ENCODE results near the gene ASPG.

ASPG gene

DNA sequence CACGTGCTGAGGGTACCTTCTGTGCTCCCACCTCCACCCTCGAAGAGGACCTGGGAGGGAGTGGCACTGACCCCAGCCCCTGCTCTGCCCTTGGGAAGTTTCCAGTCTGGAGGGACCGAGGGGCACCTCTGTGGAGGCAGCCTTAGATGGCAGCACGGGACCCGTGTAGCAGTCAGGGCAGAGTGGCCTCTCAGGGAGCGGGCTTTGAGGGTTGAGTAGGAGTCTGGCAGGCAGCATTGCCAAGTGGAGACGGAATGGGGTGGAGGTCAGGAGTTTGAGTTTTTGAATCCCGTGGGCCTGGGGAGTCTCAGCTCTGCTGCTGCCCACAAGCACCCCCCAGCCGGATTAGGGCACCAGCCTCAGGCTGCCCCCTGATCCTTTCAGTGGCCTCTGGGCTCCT lies 74.5 kb downstream of the ASPG start:
- no peak overlapping the region for H3K4me3 ChIP-seq (ENCODE audit: low read depth, low read length)
- no peak for DNase-seq
- H3K27ac ChIP-seq, result no peak overlapping the region
- H3K36me3 ChIP-seq (replicated peaks), result no peaks in the 10 kb centered on the region
- no peak for TF ChIP-seq CTCF (IDR thresholded peaks at IDR 0.05; ENCODE audit: low read depth, low read length, missing control alignments)
- in situ Hi-C loops (cut with HindIII; ENCODE audit: low pct_ligation_motif_present, low sequenced_read_pairs), result no loop called here
- no peaks in the 10 kb centered on the region for H3K27me3 ChIP-seq (replicated peaks)

DNA sequence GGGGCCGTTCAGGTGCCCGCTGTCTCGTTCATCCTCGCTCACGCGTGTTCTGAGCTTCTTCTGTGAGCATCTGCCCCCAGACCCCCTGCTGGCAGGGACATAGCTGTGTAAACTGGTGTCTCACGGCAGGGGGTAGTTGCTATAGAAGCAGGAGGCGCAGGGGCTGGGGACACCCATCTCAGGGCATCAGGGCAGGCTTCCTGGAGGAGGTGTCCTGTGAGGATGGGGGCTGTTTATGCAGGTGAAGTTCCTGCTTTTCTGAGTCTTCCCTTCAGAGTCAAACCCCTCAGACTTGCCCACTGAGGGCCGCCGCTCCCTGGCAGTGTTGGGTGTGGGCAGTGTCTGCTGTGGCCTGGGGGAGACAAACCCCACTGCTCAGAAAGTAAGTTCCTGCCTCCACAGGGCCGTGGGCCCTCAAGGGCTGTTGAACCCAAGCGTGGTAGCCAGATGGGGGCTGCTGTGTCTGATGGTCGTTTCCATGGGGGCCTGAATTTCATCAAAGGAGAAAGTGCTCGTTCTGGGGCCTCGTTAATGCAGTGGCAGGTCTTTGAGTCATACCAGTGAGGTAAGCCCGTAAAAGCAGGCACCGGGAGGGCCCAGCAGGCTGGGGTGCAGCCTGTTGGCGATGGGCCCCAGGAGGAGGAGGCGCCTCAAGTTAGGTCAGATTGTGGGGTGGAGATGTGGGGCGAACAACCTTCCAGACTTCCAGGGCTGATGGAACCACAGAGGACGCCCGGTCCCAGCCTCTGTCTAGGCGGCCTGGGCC lies 76.3 kb downstream of the ASPG start:
- H3K4me3 ChIP-seq (ENCODE audit: low read depth, low read length), result no peak overlapping the region
- H3K27ac ChIP-seq, result no peak overlapping the region
- no peak for DNase-seq
- no peaks in the 10 kb centered on the region for H3K27me3 ChIP-seq (replicated peaks)
- in situ Hi-C loops (cut with HindIII; ENCODE audit: low pct_ligation_motif_present, low sequenced_read_pairs), result no loop called here
- TF ChIP-seq CTCF (IDR thresholded peaks at IDR 0.05; ENCODE audit: low read depth, low read length, missing control alignments), result no peak
- no peaks in the 10 kb centered on the region for H3K36me3 ChIP-seq (replicated peaks)

- H3K4me3 ChIP-seq (ENCODE audit: low read depth, low read length), result no peak overlapping the region
- no peaks in the 10 kb centered on the region for H3K27me3 ChIP-seq (replicated peaks)
- H3K27ac ChIP-seq, result no peak overlapping the region
- no peaks in the 10 kb centered on the region for H3K36me3 ChIP-seq (replicated peaks)
- in situ Hi-C loops (cut with HindIII; ENCODE audit: low pct_ligation_motif_present, low sequenced_read_pairs), result no loop called here
- no peak for TF ChIP-seq CTCF (IDR thresholded peaks at IDR 0.05; ENCODE audit: low read depth, low read length, missing control alignments)
- DNase-seq, result no peak
Observed at GRCh38 chr14:104162495-104162894, 77.0 kb downstream of the ASPG start.

DNA sequence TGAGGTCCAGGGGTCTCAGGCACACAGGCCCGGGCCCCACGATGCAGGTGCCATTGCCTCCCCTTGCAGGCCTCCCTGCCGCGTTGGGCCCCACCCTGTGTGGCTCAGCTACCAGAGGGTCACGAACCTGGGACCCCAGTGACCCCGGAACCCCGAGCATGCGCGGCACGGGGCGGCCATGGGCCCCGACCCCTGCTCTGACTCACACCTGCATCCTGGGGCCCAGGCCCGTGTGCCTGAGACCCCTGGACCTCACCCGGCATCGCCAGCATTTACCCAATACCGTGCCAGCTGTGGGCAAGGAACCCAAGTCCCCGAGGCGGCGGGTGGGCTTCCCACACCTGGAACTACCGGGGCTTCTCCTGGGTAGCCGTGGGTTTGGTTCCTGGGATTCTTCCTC lies 78.0 kb downstream of the ASPG start:
- H3K4me3 ChIP-seq (ENCODE audit: low read depth, low read length), result no peak overlapping the region
- no peak for DNase-seq
- in situ Hi-C loops (cut with HindIII; ENCODE audit: low pct_ligation_motif_present, low sequenced_read_pairs), result no loop called here
- no peak overlapping the region for H3K27ac ChIP-seq
- TF ChIP-seq CTCF (IDR thresholded peaks at IDR 0.05; ENCODE audit: low read depth, low read length, missing control alignments), result no peak
- H3K36me3 ChIP-seq (replicated peaks), result no peaks in the 10 kb centered on the region
- H3K27me3 ChIP-seq (replicated peaks), result no peaks in the 10 kb centered on the region

GRCh38 chr14:104164041-104164440 lies 78.5 kb downstream of the ASPG start:
- Histone ChIP-seq H3K4me3 (ENCODE audit: low read depth, low read length) (no peak overlapping the region), H3K27ac (no peak overlapping the region), H3K36me3 (replicated peaks) (no peaks in the 10 kb centered on the region), H3K27me3 (replicated peaks) (no peaks in the 10 kb centered on the region)
- DNase-seq, result no peak
- in situ Hi-C loops (cut with HindIII; ENCODE audit: low pct_ligation_motif_present, low sequenced_read_pairs), result no loop called here
- no peak for TF ChIP-seq CTCF (IDR thresholded peaks at IDR 0.05; ENCODE audit: low read depth, low read length, missing control alignments)

GRCh38 chr14:104164512-104164911 lies 79.0 kb downstream of the ASPG start:
- H3K36me3 ChIP-seq (replicated peaks), result no peaks in the 10 kb centered on the region
- no peak for TF ChIP-seq CTCF (IDR thresholded peaks at IDR 0.05; ENCODE audit: low read depth, low read length, missing control alignments)
- in situ Hi-C loops (cut with HindIII; ENCODE audit: low pct_ligation_motif_present, low sequenced_read_pairs), result no loop called here
- H3K27me3 ChIP-seq (replicated peaks), result no peaks in the 10 kb centered on the region
- H3K4me3 ChIP-seq (ENCODE audit: low read depth, low read length), result no peak overlapping the region
- no peak for DNase-seq
- no peak overlapping the region for H3K27ac ChIP-seq
